ENCODE data around the gene LIN7A.

GRCh38 chr12:80813820-80814219 lies 123.9 kb downstream of the LIN7A start:
- TF ChIP-seq CTCF (IDR thresholded peaks at IDR 0.05) = no peak
- no peak for TF ChIP-seq POLR2AphosphoS5 (IDR thresholded peaks at IDR 0.05)
- no peak for TF ChIP-seq POLR2A (IDR thresholded peaks at IDR 0.05)
